GM19043 (cell line): ENCODE data around the gene ERMAP.

Experiments
- ATAC-seq: cut with Tn5 transposase; IDR thresholded peaks from one replicate; pipeline ENCODE4 v1.9.1; 2021; ENCODE audit warnings: low read depth; ENCODE audit not compliant: unreplicated experiment

The ERMAP gene

DNA sequence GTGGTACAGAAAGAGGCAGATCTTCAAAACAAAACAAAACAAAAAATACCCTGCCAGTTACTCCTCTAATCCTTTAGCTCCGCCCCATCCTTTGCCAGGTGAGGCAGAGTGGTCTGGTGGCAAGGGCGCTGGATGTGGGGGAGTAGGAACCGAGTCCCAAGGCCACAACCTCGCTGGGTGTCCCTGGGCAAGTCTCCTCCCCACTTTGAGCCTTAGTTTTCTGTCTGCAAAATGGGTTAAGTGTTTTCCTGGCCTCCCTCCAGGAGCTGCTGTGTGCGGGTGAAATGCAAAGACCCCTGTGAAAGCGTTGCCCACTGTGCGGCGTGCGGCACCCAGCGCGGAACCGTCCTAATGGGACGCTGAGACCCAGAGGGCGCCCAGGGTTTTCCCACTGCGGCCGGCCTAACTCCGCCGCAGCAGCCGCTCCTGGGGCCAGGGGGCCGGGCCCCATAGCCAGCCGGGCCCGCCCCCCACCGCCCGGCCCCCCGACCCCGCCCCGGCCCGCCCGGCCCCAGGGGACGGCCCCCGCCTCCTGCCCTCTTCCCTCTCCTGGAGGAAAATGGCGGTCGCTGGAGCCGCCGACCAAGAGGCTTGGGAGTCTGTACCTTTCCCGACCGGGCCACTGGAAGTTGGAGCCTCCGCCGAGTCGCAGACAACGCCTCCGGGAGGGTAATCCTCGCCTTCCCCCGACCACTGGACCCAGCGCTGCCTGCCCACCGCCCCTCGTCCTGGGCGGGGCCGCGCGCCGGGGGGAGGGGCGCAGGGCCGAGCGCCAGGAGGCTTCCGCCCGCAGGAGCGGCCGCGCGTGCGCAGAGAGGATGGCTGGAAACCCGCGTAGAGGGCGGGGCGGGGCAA is at the start of gene ERMAP, which contains the start of gene SVBP:
TSS of gene ERMAP (plus strand) at position 538 of the 855 bp plus-strand sequence. CDS start 13,327 bp downstream, outside the sequence.
TSS of gene SVBP (minus strand) at position 813 of the 855 bp plus-strand sequence. CDS start 853 bp downstream, outside the sequence.
- peak; percentile 68 for ATAC-seq

DNA sequence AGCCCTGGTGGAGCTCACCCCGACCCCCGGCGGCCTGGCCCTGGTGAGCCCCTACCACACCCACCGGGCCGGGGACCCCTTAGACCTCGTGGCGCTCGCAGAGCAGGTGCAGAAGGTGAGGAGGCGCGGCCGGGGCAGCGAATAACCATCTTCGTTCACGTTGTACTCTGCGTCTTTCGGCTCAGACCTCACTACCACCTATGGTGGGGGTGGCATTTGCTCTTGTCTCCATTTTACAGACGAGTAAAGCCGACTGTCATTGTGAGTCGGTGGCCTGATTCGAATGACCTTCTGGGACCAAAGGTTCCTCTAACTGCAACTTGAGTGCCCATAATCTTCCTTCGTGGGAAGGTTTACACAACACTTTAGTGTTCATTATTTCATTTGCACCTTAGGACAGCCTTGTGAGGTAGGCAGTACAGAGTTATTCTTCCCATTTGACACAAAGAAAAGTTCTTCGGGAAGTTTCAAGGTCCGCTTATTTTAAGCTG is 49.4 kb upstream of the ERMAP start:
- ATAC-seq: peak; percentile 7

DNA sequence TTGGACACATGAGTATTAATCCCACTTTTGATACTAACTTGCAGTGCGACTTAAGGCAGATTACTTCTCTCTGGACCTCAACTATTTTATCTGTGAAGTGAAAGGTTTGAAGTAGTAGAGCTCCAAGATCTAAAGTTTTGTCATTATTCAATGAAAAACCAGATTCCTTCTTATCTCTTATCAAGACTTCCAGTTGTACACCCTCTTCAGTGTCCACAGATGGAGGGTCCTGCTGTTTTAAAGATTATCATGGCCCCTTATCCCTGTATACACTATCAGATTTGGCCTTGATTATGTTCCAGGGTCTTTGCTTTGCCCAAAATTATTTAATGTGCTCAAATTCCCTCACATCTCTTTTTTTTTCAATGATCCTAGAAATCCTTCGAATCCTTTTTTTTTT is 48.8 kb upstream of the ERMAP start:
- no peak for ATAC-seq

DNA sequence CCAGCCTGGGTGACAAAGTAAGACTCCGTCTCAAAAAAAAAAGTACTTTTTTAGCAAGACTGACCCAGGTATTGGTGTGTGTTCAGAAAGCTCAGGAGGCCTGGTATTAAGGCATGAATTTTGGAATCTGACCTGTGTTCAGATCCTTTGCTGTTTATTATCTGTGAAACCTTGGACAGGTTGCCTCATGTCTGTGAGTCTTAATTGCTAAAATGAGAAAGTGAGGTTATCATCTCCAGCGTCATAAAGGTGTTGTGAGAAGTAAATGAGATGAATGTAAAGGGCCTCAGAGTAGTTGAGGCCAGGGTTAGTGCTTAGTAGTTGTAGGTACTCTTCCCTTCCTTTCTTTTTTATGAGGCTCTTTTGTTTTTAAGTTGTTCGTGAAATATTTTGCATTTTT is 47.1 kb upstream of the ERMAP start:
- ATAC-seq: no peak

- no peak for ATAC-seq
Observed at GRCh38 chr1:42773420-42773819, 43.5 kb upstream of the ERMAP start.

DNA sequence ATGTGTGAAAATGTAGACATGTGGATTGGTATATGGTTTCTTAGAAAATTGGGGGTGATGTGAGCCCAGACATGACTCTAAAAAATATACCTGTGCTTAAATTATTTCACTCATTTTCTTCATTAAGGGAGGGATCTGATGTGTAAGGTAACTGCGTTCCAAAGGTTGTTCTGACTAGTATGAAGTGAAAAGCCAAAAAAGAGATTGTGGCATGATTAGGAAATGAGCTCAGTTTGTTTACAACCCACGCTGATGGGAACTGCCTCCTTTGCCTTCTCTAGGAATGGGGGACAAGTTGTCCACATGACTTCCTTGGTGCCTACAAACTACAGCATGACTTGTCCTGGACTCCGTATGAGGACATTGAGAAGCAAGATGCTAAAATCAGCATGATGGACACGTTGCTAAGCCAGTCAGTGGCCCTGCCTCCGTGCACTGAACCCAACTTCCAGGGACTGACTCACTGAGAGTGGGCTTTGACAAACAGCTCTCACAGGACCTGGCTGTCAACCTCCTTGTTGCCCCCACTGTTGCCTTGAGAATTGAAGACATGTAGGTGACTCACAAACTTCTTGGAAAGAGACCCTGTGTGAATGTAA is 41.9 kb upstream of the ERMAP start:
- ATAC-seq: no peak

DNA sequence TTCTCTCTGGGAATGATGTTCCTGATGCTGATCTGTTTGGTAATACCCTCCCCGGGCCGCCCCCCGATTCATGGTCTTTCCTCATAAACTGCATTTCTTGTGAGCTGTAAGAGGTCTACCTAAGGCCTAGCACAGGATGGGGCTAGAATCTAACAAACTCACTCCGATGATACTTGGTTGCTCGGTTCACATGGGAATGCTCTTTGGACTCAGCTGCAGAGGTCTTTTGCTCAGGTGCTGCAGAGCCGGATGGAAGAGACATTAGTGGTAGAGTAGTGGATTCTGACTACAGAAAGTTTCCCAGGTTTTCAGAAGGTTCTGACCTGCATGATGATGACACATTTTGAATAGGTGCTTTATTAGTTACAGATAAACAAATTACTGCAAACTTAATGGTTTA is 40.4 kb upstream of the ERMAP start:
- ATAC-seq: no peak

DNA sequence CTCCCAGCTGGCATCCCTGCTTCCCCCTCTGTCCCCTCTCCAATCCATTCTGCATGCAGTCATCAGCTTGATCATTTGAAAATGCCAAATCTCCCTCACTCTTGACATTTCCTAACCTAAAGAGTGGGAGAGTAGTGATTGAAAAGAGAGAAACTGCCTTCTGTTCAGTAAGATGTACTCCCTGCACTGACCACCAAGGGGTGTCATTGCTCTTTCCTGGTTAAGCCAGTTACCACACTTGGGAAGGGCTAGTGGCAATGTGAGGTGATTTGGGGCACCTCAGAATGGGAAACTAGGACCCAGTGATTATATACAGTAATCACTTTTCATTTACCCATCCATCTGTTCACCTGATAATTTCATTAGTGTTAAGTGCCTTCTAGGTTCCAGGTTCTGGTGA is 39.1 kb upstream of the ERMAP start:
- ATAC-seq: no peak

GRCh38 chr1:42779725-42780124 is 37.2 kb upstream of the ERMAP start:
- ATAC-seq: no peak

DNA sequence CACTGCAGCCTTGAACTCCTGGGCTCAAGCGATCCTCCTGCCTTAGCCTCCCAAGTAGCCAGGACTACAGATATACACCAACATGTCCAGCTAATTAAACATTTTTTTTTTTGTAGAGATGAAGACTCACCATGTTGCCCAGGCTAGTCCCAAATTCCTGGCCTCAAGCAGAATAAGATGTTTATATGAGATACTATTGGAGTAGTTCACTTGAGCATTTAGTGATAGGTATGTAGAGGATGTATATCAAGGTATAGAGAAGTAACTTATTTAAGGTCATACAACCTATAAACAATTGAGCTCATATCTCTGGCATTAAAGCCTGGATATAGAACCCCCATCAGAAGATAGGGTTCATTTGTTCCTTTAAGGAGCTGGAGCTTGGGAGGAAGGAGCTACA is 36.7 kb upstream of the ERMAP start:
- no peak for ATAC-seq

DNA sequence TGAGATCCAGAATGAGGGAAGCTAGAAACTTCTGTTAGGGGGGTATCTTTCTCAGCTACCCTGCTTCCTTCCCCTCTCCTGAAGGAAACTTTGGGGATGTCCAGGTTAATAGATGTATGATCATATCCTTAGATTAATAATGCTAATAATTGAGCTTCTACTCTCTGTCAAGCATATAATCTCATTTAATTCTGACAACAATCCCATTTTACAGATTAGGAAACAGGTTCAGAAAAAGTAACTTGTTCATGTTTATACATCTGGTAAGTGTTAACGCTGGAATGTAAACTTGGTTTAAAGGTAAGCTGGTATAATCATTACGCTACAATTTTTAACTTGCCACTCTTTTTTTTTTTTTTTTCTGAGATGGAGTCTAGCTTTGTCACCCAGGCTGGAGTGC is 33.8 kb upstream of the ERMAP start:
- ATAC-seq: no peak

DNA sequence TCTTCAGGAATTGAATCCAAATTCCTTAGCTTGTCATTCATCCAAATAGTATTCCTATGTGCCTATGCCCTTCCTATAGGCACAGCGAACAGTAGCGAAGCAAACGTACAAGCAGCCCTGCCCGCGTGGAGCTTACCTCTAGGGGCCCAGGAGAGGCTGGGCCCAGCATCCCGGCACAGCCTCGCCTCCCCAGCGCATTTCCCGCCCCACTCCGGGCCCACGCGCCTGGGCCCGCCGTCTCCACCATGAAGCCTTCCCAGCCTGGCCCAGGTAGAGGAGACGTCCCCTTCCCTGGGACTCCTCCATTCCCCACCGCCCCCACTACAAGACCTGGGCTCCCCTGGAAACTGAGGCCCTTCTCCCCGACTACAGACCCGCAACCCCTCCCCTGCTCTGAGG is 32.4 kb upstream of the ERMAP start:
- no peak for ATAC-seq

- ATAC-seq: no peak
Observed at GRCh38 chr1:42784946-42785693, 31.8 kb upstream of the ERMAP start, which contains the start of gene TMEM269. Gene TMEM269, plus strand, starts transcription at chr1:42784991. Its CDS starts 4,903 bp downstream, at chr1:42789894.

GRCh38 chr1:42786097-42786496 is 30.8 kb upstream of the ERMAP start:
- no peak for ATAC-seq

DNA sequence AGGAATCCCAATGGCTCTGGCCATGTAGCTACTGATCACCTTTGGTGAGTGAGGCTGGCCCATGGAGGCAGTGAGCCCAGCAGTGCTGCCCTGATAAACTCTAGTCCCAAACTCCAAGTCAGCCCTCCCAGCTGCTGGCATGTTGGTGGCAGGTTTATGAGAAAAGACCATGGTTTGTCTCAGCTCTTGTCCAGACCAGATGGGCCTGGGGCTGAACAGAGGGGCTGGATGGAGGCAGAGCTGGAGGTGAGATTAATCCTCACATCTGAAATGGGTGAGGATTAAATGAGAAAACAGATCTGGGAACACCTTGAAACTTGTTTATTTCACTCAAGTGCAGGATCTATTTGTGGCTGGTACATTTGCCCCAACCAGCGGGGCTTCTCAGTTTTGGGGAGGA is 28.9 kb upstream of the ERMAP start:
- no peak for ATAC-seq

DNA sequence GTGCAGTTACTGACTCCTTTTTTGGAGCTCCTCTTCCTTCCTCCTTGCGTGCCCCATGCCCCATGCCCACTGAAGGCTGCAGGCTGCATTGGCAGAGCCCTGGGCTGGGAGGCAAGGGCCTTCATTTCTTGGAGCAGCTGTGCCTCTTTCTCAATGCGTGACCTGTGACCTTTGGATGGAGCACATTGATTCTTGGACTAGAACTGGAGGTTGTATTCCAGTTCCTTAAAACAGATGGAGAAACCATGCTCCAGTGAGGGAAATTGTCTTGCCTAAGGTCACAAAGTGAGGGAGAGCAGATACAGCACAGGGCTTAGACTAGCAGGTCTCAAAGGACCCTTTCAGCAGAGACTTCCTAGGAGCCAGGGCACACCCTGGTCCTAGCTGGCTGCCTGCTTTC is 23.1 kb upstream of the ERMAP start:
- ATAC-seq: no peak

- ATAC-seq: no peak
Observed at GRCh38 chr1:42797414-42797813, 19.5 kb upstream of the ERMAP start.

GRCh38 chr1:42797979-42798378 is 18.9 kb upstream of the ERMAP start:
- ATAC-seq: no peak

DNA sequence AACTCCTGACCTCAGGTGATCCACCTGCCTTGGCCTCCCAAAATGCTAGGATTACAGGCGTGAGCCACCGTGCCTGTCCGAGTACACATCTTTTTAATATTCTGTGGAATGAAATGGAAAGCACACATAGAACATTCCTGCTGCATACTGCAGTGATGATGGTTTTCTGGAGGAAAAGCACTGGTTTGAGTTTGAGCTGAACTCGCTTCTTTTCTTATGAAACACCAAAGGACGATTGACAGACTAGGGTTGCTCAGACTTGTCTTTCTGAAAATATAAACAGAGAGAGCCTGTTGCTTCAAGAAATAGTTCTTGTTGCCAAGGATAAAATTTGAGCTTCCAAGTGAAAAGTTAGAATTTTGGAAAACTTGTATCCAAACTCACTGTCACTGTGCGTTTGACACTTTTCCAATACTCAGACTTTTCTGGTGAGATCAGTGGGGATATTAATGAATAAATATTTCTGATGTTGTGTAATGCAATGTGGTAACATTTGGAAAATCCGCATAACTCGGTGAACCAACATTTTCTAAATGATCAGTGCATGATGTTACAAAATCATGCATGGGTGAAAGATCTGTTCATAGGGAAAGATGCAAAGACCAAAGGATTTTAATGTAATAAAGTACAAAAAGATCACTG is 15.0 kb upstream of the ERMAP start:
- ATAC-seq: no peak

DNA sequence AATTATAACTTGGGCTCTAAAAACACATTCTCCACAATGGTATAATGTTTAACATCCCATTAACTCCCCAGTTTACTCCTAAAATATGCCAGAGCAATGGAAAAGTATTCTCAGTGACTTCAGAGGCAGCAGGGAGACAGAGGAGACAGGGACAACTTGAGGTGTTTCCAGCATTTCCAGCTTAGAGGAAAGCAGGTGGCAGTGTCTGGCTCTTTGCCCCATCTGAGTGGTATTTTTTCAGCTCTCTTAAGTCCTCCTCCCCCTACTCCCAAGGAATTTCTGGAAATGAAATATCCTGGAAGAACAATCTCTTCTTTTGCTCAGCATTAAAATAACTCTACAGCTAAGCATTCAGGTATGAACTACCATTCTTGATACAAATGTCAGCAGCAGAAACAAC is 10.8 kb upstream of the ERMAP start:
- no peak for ATAC-seq

GRCh38 chr1:42806593-42806992 is 10.3 kb upstream of the ERMAP start:
- no peak for ATAC-seq
